A549 (cell line): ENCODE results near the gene ARID1B. TPM values are rescaled to one million over a fixed set of nuclear protein-coding genes. Genes with fewer than 3 reads are reported as not detected.

Experiments used
- ATAC-seq, 2 experiments: fragments of 200-7000 bp in 1 of 2; fragments of >200 bp in 1 of 2; cut with Nextera tagmentation in 1 of 2; cut with Tn5 transposase in 1 of 2; 3 replicates each; pipeline versions ENCODE4 v1.8.0 to v1.9.1; 2018 to 2020; ENCODE audit warnings: mild to moderate bottlenecking in 1 of 2, moderate library complexity in 1 of 2
- CTCF ChIA-PET: fragments of 300-600 bp; sonication (Branson Sonifier 250); formaldehyde crosslinking; extraction: SDS; loops from one replicate; lab custom pipeline; 2021; ENCODE audit warnings: antibody characterized with exemption, inconsistent platforms; lab: Yijun Ruan, JAX
- POLR2A ChIA-PET: fragments of 350-600 bp; formaldehyde crosslinking; extraction: SDS; loops from one replicate; lab custom pipeline; 2021; ENCODE audit warnings: antibody characterized with exemption, inconsistent platforms; lab: Yijun Ruan, JAX
- DNase-seq, 2 experiments: peaks; one replicate each; pipeline versions ENCODE4 v3.0.0 to v3.0.0-alpha.2; 2011 to 2016; ENCODE audit warnings: low read depth in 1 of 2, low spot score in 1 of 2
- FAIRE-seq: peaks from 2 replicates; lab custom pipeline; 2011; peaks lifted over from hg19 to GRCh38; lab: Jason Lieb, UNC
- H3K27ac ChIP-seq, 2 experiments: fragments of >200 bp; sonication (Bioruptor Twin); formaldehyde crosslinking; 3 replicates each; pipeline ENCODE4 v1.5.1; 2016 to 2017
- H3K4me1 ChIP-seq: fragments of >200 bp; sonication (Bioruptor Twin); formaldehyde crosslinking; 3 replicates; pipeline ENCODE4 v1.6.1; 2016
- H3K4me2 ChIP-seq: fragments of >200 bp; sonication (Bioruptor Twin); formaldehyde crosslinking; 3 replicates; pipeline ENCODE4 v1.6.1; 2016
- H3K4me3 ChIP-seq: fragments of >200 bp; sonication (Bioruptor Twin); formaldehyde crosslinking; 3 replicates; pipeline ENCODE4 v1.5.1; 2016
- H3K9me3 ChIP-seq: fragments of >200 bp; sonication (Bioruptor Twin); formaldehyde crosslinking; 3 replicates; pipeline ENCODE4 v1.6.1; 2016
- CBX2 ChIP-seq: fragments of 200-600 bp; sonication (generic); IDR thresholded peaks from 2 replicates; pipeline ENCODE4 v1.6.1; 2016; ENCODE audit warnings: low read depth, mild to moderate bottlenecking, borderline replicate concordance
- EHF ChIP-seq: fragments of 250-450 bp; sonication (Bioruptor Pico); IDR thresholded peaks from 2 replicates; pipeline ENCODE4 v1.5.0; 2020; ENCODE audit warnings: mild to moderate bottlenecking
- EHMT2 ChIP-seq: fragments of 200-600 bp; sonication (generic); IDR thresholded peaks from 2 replicates; pipeline ENCODE4 v1.6.1; 2016; ENCODE audit warnings: antibody characterized with exemption, low read depth, mild to moderate bottlenecking, moderate library complexity
- FOSL2 ChIP-seq, 2 experiments: fragments of 450-650 bp in 1 of 2; fragments of >200 bp in 1 of 2; sonication (Bioruptor Twin) in 1 of 2; formaldehyde crosslinking; IDR thresholded peaks; 2 replicates each; pipeline versions ENCODE4 v1.5.0 to v1.6.1; 2016 to 2020; ENCODE audit warnings: mild to moderate bottlenecking in 1 of 2, moderate library complexity in 1 of 2
- FOXS1 ChIP-seq: fragments of 250-450 bp; sonication (Bioruptor Pico); IDR thresholded peaks from 2 replicates; pipeline ENCODE4 v1.5.0; 2020; ENCODE audit warnings: mild to moderate bottlenecking, moderate library complexity
- HOXA7 ChIP-seq: fragments of 250-450 bp; sonication (Bioruptor Pico); IDR thresholded peaks from 2 replicates; pipeline ENCODE4 v1.5.0; 2020; ENCODE audit warnings: mild to moderate bottlenecking, moderate library complexity
- HOXB5 ChIP-seq: fragments of 250-450 bp; sonication (Bioruptor Pico); IDR thresholded peaks from 2 replicates; pipeline ENCODE4 v1.5.0; 2020; ENCODE audit warnings: mild to moderate bottlenecking, moderate library complexity
- JUN ChIP-seq, 2 experiments: fragments of >200 bp; sonication (Bioruptor Twin); formaldehyde crosslinking; IDR thresholded peaks; 2 replicates in 1 of 2; 3 replicates in 1 of 2; pipeline ENCODE4 v1.6.1; 2016 to 2017
- JUNB ChIP-seq: fragments of >200 bp; sonication (Bioruptor Twin); formaldehyde crosslinking; IDR thresholded peaks from 2 replicates; pipeline ENCODE4 v1.6.1; 2016
- NFE2L2 ChIP-seq: fragments of 150-350 bp; conservative IDR thresholded peaks from 2 replicates; pipeline ENCODE4 v1.6.1; 2014; ENCODE audit warnings: low read length
- NR3C1 ChIP-seq: fragments of >200 bp; sonication (Bioruptor Twin); formaldehyde crosslinking; IDR thresholded peaks from 3 replicates; pipeline ENCODE4 v1.6.1; 2017
- PHF8 ChIP-seq: fragments of 200-600 bp; sonication (generic); IDR thresholded peaks from 2 replicates; pipeline ENCODE4 v1.6.1; 2016; ENCODE audit warnings: low read depth, mild to moderate bottlenecking, antibody characterized with exemption, moderate library complexity, borderline replicate concordance
- RAD21 ChIP-seq, 2 experiments: fragments of >200 bp in 1 of 2; sonication (Bioruptor Twin) in 1 of 2; formaldehyde crosslinking in 1 of 2; IDR thresholded peaks in 1 of 2; conservative IDR thresholded peaks in 1 of 2; 2 replicates in 1 of 2; 3 replicates in 1 of 2; pipeline ENCODE4 v1.6.1; 2012 to 2018; ENCODE audit warnings: inconsistent platforms in 1 of 2
- RCOR1 ChIP-seq: fragments of 150-350 bp; IDR thresholded peaks from 2 replicates; pipeline ENCODE4 v1.6.1; 2014; ENCODE audit warnings: antibody characterized with exemption, low read length, low read depth
- SREBF2 ChIP-seq: fragments of 450-650 bp; IDR thresholded peaks from 2 replicates; pipeline ENCODE4 v1.6.1; 2014; ENCODE audit warnings: mild to moderate bottlenecking, moderate library complexity
- TP53 ChIP-seq: fragments of 250-450 bp; sonication (Bioruptor Pico); IDR thresholded peaks from 2 replicates; pipeline ENCODE4 v1.5.0; 2021; ENCODE audit warnings: mild to moderate bottlenecking, moderate library complexity
- ZC3H11A ChIP-seq: fragments of 450-650 bp; IDR thresholded peaks from 2 replicates; pipeline ENCODE4 v1.6.1; 2014; ENCODE audit warnings: antibody characterized with exemption, mild to moderate bottlenecking
- ZNF302 ChIP-seq: fragments of 250-450 bp; sonication (Bioruptor Pico); IDR thresholded peaks from 2 replicates; pipeline ENCODE4 v1.9.0; 2021; ENCODE audit warnings: inconsistent platforms, mild to moderate bottlenecking, moderate library complexity
- WGBS: methylation state at CpG from one replicate; pipeline ENCODE4 v1.1.6; 2017; ENCODE audit errors: missing lambda C conversion rate; 5-methylcytosine and 5-hydroxymethylcytosine counted together
- polyA plus RNA-seq, 4 experiments: library from polyadenylated mRNA; depleted of rRNA in 3 of 4; stranded (reverse); fragments of >200 nt; fragmentation: RNase III in 1 of 4; extraction: RNeasy Plus Mini Kit Qiagen cat#74134 plus additional on column Dnase treatment in 1 of 4; gene quantifications; 2 replicates in 3 of 4; 3 replicates in 1 of 4; pipeline ENCODE4 v1.2.3, GENCODE V29; 2011 to 2017
- TF ChIP-seq, protein P1 (sequence below): fragments of 150-350 bp; IDR thresholded peaks from 2 replicates; pipeline ENCODE4 v1.6.1; 2014; ENCODE audit warnings: low read depth, mild to moderate bottlenecking, low read length
- TF ChIP-seq, protein P2 (sequence below): fragments of >200 bp; sonication (Bioruptor Twin); formaldehyde crosslinking; IDR thresholded peaks from 3 replicates; pipeline ENCODE4 v1.5.1; 2016
- TF ChIP-seq, protein P3 (sequence below): IDR thresholded peaks from 2 replicates; pipeline ENCODE4 v1.6.1; 2012
- TF ChIP-seq, protein P4 (sequence below): fragments of 250-450 bp; sonication (Bioruptor Pico); IDR thresholded peaks from 2 replicates; pipeline ENCODE4 v1.5.0; 2020; ENCODE audit warnings: low read depth, mild to moderate bottlenecking, moderate library complexity
- TF ChIP-seq, protein P5 (sequence below): fragments of 250-450 bp; sonication (Bioruptor Pico); IDR thresholded peaks from 2 replicates; pipeline ENCODE4 v1.5.0; 2021; ENCODE audit warnings: mild to moderate bottlenecking, moderate library complexity, borderline replicate concordance

ARID1B gene
- polyA plus RNA-seq, 2 of the 4 experiments (the other 2 are of a cell fraction) = 13.5 to 16.3 TPM

DNA sequence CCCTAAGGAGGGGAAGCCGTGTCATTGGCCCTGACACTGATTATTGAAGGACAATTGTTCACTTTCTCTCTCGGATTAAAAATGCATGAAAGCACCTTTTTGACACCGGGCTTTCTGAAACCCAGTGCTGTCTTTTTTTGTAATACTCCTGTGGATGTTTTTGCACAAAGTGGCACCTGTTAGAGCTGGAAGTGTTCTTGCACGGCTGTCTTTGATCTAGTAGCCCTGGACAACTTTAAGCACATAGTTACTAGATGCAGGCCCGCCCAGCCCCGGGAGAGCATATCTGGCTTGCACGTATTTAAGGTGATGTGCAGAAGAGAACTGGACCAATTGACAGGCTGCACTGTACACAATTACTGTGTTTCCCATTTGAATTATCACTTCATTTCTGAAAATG lies 72.6 kb downstream of the ARID1B start:
- no peaks in the 10 kb centered on the region for H3K9me3 ChIP-seq
- no peak overlapping the region for H3K27ac ChIP-seq
- no peak for ATAC-seq
- TF ChIP-seq SREBF2 = no peak
- TF ChIP-seq, protein P1, sequence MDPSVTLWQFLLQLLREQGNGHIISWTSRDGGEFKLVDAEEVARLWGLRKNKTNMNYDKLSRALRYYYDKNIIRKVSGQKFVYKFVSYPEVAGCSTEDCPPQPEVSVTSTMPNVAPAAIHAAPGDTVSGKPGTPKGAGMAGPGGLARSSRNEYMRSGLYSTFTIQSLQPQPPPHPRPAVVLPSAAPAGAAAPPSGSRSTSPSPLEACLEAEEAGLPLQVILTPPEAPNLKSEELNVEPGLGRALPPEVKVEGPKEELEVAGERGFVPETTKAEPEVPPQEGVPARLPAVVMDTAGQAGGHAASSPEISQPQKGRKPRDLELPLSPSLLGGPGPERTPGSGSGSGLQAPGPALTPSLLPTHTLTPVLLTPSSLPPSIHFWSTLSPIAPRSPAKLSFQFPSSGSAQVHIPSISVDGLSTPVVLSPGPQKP = no peak
- no peak for TF ChIP-seq TP53 (CRISPR knock-in tag)
- TF ChIP-seq HOXA7 (CRISPR knock-in tag) = no peak
- TF ChIP-seq EHMT2 = no peak
- TF ChIP-seq CBX2 = no peak
- TF ChIP-seq, protein P2, sequence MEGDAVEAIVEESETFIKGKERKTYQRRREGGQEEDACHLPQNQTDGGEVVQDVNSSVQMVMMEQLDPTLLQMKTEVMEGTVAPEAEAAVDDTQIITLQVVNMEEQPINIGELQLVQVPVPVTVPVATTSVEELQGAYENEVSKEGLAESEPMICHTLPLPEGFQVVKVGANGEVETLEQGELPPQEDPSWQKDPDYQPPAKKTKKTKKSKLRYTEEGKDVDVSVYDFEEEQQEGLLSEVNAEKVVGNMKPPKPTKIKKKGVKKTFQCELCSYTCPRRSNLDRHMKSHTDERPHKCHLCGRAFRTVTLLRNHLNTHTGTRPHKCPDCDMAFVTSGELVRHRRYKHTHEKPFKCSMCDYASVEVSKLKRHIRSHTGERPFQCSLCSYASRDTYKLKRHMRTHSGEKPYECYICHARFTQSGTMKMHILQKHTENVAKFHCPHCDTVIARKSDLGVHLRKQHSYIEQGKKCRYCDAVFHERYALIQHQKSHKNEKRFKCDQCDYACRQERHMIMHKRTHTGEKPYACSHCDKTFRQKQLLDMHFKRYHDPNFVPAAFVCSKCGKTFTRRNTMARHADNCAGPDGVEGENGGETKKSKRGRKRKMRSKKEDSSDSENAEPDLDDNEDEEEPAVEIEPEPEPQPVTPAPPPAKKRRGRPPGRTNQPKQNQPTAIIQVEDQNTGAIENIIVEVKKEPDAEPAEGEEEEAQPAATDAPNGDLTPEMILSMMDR = no peak
- TF ChIP-seq FOSL2 (IDR thresholded peaks at IDR 0.05) = no peak
- TF ChIP-seq FOSL2 (CRISPR knock-in tag; IDR thresholded peaks at IDR 0.05) = no peak
- no peak for TF ChIP-seq NFE2L2
- no peak for TF ChIP-seq JUNB
- TF ChIP-seq, protein P3, sequence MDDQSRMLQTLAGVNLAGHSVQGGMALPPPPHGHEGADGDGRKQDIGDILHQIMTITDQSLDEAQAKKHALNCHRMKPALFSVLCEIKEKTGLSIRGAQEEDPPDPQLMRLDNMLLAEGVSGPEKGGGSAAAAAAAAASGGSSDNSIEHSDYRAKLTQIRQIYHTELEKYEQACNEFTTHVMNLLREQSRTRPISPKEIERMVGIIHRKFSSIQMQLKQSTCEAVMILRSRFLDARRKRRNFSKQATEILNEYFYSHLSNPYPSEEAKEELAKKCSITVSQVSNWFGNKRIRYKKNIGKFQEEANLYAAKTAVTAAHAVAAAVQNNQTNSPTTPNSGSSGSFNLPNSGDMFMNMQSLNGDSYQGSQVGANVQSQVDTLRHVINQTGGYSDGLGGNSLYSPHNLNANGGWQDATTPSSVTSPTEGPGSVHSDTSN = no peak
- no peak for DNase-seq
- H3K4me1 ChIP-seq = peaks cover 11% of the 10 kb centered on the region; the same call in 2 of the 3 replicates
- 91% methylated on average over 7 of the region's 7 CpGs for WGBS
- ChIA-PET POLR2A (no interaction called here), CTCF (no interaction called here)
- H3K4me3 ChIP-seq = no peak overlapping the region
- no peak overlapping the region for H3K4me2 ChIP-seq
- FAIRE-seq = no peak

DNA sequence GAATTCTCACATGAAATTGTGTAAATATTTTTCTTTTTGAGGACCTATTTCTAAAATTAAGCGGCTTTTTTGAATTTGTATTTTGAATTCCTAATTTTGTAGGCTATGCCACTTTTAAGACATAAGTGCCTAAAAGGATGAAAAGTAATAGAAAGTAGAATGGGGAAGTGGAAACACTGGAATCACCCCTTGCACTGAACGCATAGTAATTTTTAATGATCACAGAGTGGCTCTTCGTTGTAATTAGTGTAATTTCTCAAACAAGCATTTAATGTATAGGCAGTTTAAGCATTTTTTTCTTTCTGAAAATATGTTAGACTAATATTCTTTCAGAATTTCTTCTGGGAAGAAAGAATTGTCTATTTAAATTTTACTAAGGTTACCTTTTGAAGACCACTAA lies 73.2 kb downstream of the ARID1B start:
- H3K4me3 ChIP-seq = no peak overlapping the region
- CTCF ChIA-PET = no interaction called here
- WGBS = 95% methylated on average over 3 of the region's 3 CpGs
- no peak for ATAC-seq
- no peaks in the 10 kb centered on the region for H3K9me3 ChIP-seq
- H3K27ac ChIP-seq = no peak overlapping the region
- H3K4me2 ChIP-seq = no peak overlapping the region
- TF ChIP-seq HOXB5 (CRISPR knock-in tag) (no peak), NR3C1 (no peak)
- TF ChIP-seq, all 56 proteins: peak for 0
- DNase-seq = no peak
- H3K4me1 ChIP-seq = peaks cover 11% of the 10 kb centered on the region; the same call in 2 of the 3 replicates
- no peak for FAIRE-seq
- POLR2A ChIA-PET = no interaction called here

DNA sequence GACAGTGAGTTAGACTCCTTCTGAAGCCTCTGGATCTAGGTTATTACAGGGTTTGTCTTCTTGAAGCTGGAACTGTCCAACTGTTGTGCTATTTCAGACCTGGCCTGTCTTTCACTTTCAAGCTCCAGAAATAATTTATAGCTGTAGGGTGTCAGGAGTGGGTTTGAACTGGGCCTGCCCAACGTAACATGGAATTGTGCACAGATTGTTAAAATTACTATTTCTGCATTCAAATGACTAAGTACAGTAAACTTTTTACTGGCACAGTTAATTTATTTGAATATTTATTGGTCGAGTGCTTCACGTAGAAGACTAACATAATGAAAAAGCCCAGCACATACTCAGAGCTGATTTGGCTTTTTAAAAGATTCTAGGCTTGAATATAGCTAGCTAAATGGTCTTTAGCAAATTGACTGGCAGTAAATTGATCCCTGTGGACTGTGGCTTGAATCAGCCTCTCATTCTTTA lies 74.3 kb downstream of the ARID1B start:
- ChIA-PET CTCF (no interaction called here), POLR2A (no interaction called here)
- Histone ChIP-seq H3K4me1 (peaks cover 11% of the 10 kb centered on the region; the same call in 2 of the 3 replicates), H3K4me2 (no peak overlapping the region), H3K4me3 (no peak overlapping the region), H3K27ac (no peak overlapping the region), H3K9me3 (no peaks in the 10 kb centered on the region)
- DNase-seq (no peak), ATAC-seq (no peak), FAIRE-seq (no peak)
- WGBS = 89% methylated on average over 3 of the region's 3 CpGs
- TF ChIP-seq, protein P4, sequence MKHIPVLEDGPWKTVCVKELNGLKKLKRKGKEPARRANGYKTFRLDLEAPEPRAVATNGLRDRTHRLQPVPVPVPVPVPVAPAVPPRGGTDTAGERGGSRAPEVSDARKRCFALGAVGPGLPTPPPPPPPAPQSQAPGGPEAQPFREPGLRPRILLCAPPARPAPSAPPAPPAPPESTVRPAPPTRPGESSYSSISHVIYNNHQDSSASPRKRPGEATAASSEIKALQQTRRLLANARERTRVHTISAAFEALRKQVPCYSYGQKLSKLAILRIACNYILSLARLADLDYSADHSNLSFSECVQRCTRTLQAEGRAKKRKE (CRISPR knock-in tag) = no peak
- TF ChIP-seq EHF (CRISPR knock-in tag) (no peak), RCOR1 (no peak), ZC3H11A (no peak), ZNF302 (CRISPR knock-in tag) (no peak), RAD21 (conservative IDR thresholded peaks at IDR 0.05 in 1 of 2, IDR thresholded peaks at IDR 0.05 in 1 of 2) (no peak), FOXS1 (no peak), FOSL2 (IDR thresholded peaks at IDR 0.05) (no peak), FOSL2 (CRISPR knock-in tag; IDR thresholded peaks at IDR 0.05) (no peak), PHF8 (no peak), JUN (IDR thresholded peaks at IDR 0.05) (no peak), JUNB (no peak), HOXA7 (CRISPR knock-in tag) (no peak)
- TF ChIP-seq, protein P5, sequence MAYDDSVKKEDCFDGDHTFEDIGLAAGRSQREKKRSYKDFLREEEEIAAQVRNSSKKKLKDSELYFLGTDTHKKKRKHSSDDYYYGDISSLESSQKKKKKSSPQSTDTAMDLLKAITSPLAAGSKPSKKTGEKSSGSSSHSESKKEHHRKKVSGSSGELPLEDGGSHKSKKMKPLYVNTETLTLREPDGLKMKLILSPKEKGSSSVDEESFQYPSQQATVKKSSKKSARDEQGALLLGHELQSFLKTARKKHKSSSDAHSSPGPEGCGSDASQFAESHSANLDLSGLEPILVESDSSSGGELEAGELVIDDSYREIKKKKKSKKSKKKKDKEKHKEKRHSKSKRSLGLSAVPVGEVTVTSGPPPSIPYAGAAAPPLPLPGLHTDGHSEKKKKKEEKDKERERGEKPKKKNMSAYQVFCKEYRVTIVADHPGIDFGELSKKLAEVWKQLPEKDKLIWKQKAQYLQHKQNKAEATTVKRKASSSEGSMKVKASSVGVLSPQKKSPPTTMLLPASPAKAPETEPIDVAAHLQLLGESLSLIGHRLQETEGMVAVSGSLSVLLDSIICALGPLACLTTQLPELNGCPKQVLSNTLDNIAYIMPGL (CRISPR knock-in tag) = no peak
